Cardiac septum (tissue), 1 donor: ENCODE results near the gene LHX3. TPM values are rescaled to one million over a fixed set of nuclear protein-coding genes. Genes with fewer than 3 reads are reported as not detected.

Source experiments
- DNase-seq: peaks from one replicate; pipeline ENCODE4 v3.0.0-alpha.2; 2020; ENCODE audit warnings: low spot score
- intact Hi-C: fragments of 100-400 bp; cut with DNase I; formaldehyde crosslinking; loops from one replicate; pipeline ENCODE4 v1.14.0; 2022
- total RNA-seq: library from RNA; stranded (reverse); fragmentation: NEBNext Ultra II Directional; extraction: Animal tissue kit (Norgen Biotek cat#: 25700); gene quantifications from one replicate; pipeline ENCODE4 v1.2.1, GENCODE V29; 2021
- donor health status: DM: no; HTN: no; CAD: no.

The LHX3 gene
- total RNA-seq, 1 donor from 2014 or later = not detected

DNA sequence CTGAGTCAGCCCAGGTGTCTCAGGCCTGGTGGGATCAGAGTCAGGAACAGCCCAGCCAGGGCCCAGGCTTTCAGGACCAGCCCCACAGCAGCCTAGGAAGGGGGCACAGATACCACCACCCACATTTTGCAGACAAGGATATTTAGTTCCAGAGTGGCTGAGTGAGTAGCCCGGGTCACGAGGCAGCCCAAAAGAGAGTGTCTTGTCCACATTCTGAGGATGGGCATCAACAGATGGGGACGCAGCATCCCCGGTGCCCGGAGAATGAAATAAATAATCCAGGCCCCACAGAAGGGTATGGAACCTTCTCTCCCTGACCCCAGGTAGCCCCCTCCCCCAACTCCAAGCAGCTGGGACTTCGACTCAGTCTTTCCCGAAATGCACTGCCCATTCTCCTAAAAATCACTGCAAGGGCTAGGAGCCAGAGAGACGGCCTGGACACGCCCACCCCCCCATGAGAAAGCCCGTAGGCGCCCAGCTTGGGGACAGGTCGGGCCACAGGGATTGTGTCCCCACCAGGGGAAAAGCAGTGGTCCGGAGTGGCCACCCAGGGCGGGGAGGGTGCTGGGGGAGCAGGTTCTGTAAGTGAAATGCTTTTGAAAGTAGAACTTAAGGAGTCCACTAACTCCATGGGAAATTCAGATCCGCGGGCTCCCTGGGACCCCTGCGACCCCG lies 6.9 kb downstream of the LHX3 start:
- intact Hi-C loops = no loop called here
- no peak for DNase-seq

DNA sequence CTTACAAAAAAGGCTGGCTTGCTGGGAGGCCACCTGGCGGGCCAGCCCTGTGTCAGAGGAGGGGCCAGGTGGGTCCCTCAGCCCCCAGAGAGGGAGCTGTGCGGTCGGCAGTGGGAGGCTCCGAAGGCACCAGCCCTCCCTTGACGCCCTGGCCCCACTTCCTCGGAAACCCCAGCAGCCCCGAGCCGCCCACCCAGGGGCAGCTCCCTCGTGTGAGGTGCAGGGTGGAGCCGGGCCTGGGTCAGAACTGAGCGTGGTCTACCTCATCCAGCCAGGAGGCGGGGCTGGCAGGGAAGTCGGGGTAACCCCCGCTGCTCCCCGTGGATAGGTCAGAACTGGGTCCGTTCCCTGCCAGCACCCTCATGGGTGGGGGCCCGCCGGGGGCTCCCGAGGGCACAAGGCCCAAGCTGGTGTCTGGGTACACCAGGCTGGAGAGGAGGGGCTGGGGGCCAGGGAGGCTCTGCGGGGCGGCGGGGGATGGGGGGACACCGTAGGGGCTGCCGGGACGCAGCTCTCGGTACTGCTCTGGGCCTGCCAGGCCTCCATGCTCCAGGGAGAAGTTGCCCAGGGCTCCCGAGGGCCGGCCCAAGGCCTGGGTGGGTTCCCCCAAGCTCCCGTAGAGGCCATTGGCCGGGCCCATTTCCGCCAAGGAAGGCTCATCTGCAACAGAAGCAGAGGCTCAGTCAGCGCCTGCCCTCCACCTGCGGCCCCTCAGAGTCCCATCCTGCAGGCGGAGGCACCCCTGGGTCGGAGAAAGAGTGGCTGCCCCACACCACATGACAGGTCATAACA lies 7.6 kb downstream of the LHX3 start:
- intact Hi-C loops = no loop called here
- DNase-seq = no peak

- intact Hi-C loops = no loop called here
- DNase-seq = no peak
These were observed 8.4 kb downstream of the LHX3 start for GRCh38 chr9:136196404-136197083.

DNA sequence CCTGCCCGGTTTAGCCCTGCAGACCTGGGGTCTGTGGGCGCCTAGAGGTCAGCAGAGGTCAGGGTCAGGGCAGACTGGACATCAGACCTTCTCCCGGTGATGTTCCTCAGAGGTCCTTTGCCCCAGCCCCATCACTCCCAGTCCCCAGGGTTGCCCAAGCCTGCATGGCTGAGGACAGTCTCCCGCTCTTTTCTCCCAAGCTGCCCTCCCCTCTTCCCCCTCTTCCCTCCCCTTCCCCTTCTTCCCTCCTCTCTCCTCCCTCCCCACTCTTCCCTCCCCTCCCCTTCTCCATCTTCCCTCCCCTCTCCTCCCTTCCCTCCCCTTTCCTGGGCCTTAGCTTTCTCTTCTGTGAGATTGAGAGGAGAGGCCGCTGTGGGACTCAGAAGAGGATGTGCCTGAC lies 10.4 kb downstream of the LHX3 start:
- intact Hi-C loops = no loop called here
- DNase-seq = no peak

DNA sequence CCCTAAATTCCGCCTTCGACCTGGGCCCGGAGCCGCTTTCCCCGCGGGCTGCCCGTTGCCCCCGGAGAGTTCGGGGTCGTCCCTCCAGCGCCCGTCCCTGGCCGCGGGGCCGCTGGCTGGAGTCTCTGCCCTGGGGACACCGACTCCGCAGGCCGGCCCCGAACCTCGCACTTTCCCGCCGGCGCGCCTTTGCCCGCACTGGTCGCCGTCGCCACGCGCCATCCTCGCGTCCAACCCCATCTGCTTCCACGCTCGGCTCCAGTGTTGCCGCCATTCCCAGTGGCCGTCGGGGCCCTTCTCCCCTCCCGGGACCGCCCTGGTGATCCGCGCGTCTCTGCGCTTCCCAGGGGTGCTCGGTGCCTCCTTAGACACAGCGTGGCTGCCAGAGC lies 11.0 kb downstream of the LHX3 start:
- intact Hi-C loops = no loop called here
- no peak for DNase-seq

- no peak for DNase-seq
- intact Hi-C loops = no loop called here
These were observed 11.6 kb downstream of the LHX3 start for GRCh38 chr9:136193127-136193890.

GRCh38 chr9:136192289-136193126 lies 12.4 kb downstream of the LHX3 start:
- DNase-seq = no peak

GRCh38 chr9:136191960-136192286 lies 13.0 kb downstream of the LHX3 start:
- no peak for DNase-seq
- intact Hi-C loops = no loop called here

More at GRCh38 chr9:136192289-136193126, 12.4 kb downstream of the LHX3 start:
- intact Hi-C loops = no loop called here

- DNase-seq = no peak
These were observed 13.6 kb downstream of the LHX3 start for GRCh38 chr9:136191099-136191959.

GRCh38 chr9:136190656-136191055 lies 14.3 kb downstream of the LHX3 start:
- intact Hi-C loops = no loop called here
- DNase-seq = no peak

More at GRCh38 chr9:136191099-136191959, 13.6 kb downstream of the LHX3 start:
- intact Hi-C loops = no loop called here

DNA sequence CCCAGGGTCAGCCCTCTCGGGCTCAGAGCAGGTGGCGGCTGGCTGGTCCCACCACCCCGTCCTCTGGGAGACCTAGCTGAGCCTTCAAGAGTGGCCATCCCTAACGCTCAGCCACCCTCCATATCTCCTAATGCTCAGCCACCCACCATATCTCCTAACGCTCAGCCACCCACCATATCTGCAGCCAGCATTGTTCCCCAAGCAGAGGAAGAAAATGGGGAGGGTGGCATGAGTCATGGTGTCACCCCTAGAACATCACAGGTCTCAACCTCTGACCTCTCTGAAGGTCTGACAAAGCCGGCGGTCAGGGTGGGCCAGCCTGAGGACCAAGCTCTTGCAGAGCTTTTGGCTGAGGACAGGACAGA lies 14.7 kb downstream of the LHX3 start:
- DNase-seq = no peak
- intact Hi-C loops = no loop called here

GRCh38 chr9:136189394-136190236 lies 15.3 kb downstream of the LHX3 start:
- intact Hi-C loops = no loop called here
- no peak for DNase-seq

DNA sequence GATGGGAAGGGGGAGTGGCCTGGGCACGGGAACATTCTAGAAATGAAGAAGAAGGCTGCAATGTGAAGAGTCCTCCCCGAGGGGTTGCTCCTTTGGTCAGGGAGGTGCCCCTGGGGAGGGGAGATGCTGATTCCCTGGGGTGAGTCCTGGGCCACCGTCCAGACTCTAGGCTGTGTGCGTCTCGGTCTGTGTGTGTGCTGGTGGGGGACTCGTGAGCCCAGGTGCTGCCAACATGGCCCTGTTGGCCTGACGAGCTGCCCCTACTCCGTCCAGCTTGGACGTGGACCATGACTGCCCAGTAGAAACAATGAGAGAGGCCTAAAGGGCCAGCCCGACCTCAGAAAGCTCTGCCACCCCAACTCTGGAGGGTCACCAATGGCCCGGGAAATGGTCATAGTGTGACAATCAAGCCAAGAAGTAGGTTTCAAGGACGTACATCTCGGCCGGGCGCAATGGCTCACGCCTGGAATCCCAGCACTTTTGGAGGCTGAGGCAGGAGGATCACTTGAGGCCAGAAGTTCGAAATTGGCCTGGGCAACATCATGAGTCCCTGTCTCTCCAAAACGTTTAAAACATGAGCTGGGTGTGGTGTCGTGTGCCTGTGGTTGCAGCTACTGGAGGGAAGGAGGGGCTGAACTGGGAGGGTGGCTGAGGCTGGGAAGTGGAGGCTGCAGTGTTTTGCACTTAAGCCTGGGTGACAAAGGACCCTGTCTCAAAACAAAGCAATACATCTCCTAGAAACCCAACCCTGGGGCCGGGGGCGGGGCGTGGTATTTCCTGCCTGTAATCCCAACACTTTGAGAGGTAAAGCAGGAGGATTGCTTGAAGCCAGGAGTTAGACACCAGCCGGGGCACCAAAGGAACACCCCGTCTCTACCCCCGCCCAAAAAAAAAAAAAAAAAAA lies 17.0 kb downstream of the LHX3 start:
- DNase-seq = no peak
- intact Hi-C loops = no loop called here

GRCh38 chr9:136187197-136187596 lies 17.7 kb downstream of the LHX3 start:
- DNase-seq = no peak
- intact Hi-C loops = no loop called here

GRCh38 chr9:136186386-136186785 lies 18.5 kb downstream of the LHX3 start:
- no peak for DNase-seq
- intact Hi-C loops = no loop called here

- intact Hi-C loops = no loop called here
- DNase-seq = no peak
These were observed 19.1 kb downstream of the LHX3 start for GRCh38 chr9:136185596-136186366.
